HepG2 (cell line): ENCODE measurements around the gene CENPP. TPM values are rescaled to one million over a fixed set of nuclear protein-coding genes. Genes with fewer than 3 reads are reported as not detected.

Experiments
- ATAC-seq: fragments of 200-7000 bp; cut with Tn5 transposase; 3 replicates; pipeline ENCODE4 v1.9.1; 2020; ENCODE audit warnings: mild to moderate bottlenecking, moderate library complexity
- BruUV-seq: library from RNA; stranded (reverse); fragments of 400-500 nt; replicated peaks from 2 replicates; lab custom pipeline; 2021; lab: Mats Ljungman, UMichigan
- CTCF ChIA-PET: fragments of 300-600 bp; formaldehyde crosslinking; extraction: SDS; loops from one replicate; lab custom pipeline; 2021; ENCODE audit warnings: low total read pairs, inconsistent platforms, low intra/inter-chr PET ratio; lab: Yijun Ruan, JAX
- POLR2A ChIA-PET: fragments of 350-600 bp; sonication (Branson Sonifier 250); formaldehyde crosslinking; loops from one replicate; lab custom pipeline; 2020; ENCODE audit warnings: antibody characterized with exemption, inconsistent platforms; lab: Yijun Ruan, JAX
- DNase-seq: peaks from one replicate; pipeline ENCODE4 v3.0.0-alpha.2; 2015; ENCODE audit warnings: low spot score
- FAIRE-seq: peaks from 3 replicates; lab custom pipeline; 2011; peaks lifted over from hg19 to GRCh38; lab: Jason Lieb, UNC
- H2AFZ ChIP-seq: one replicate; pipeline ENCODE4 v1.6.1; 2011; ENCODE audit warnings: low read length, inconsistent platforms
- H3K27ac ChIP-seq: fragments of 300-600 bp; 3 replicates; pipeline ENCODE4 v1.8.0; 2011; ENCODE audit warnings: mixed run types, mild to moderate bottlenecking, mixed read lengths, low read length, inconsistent platforms; ENCODE audit not compliant: insufficient read depth; ENCODE audit errors: extremely low read length
- H3K27me3 ChIP-seq, 2 experiments: fragments of 200-600 bp in 1 of 2; 2 replicates in 1 of 2; 3 replicates in 1 of 2; pipeline versions ENCODE4 v1.6.0 to v1.8.0; 2011; ENCODE audit warnings: low read length in 2 of 2, mild to moderate bottlenecking in 2 of 2, moderate library complexity in 2 of 2, inconsistent platforms in 1 of 2; ENCODE audit not compliant: insufficient read depth in 2 of 2, control insufficient read depth in 1 of 2
- H3K36me3 ChIP-seq, 2 experiments: fragments of 200-600 bp in 1 of 2; replicated peaks in 1 of 2; 2 replicates in 1 of 2; 3 replicates in 1 of 2; pipeline versions ENCODE4 v1.5.1 to v1.8.0; 2011; ENCODE audit warnings: low read length in 2 of 2, inconsistent platforms in 1 of 2; ENCODE audit not compliant: insufficient read depth in 2 of 2, control insufficient read depth in 1 of 2
- H3K4me1 ChIP-seq: 2 replicates; pipeline ENCODE4 v1.5.1; 2012; ENCODE audit warnings: low read length, inconsistent platforms; ENCODE audit not compliant: insufficient read depth
- H3K4me2 ChIP-seq: 2 replicates; pipeline ENCODE4 v1.6.0; 2011; ENCODE audit warnings: low read depth, low read length, inconsistent platforms
- H3K4me3 ChIP-seq, 3 experiments: fragments of 200-600 bp in 1 of 3; sonication (generic), shearing (Covaris generic) in 1 of 3; replicated peaks in 1 of 3; 2 replicates each; pipeline ENCODE4 v1.5.1; 2011 to 2016; ENCODE audit warnings: low read length in 3 of 3, inconsistent platforms in 2 of 3, low read depth in 2 of 3, mild to moderate bottlenecking in 2 of 3, control low read depth in 1 of 3, mixed read lengths in 1 of 3; ENCODE audit not compliant: insufficient read depth in 1 of 3
- H3K79me2 ChIP-seq: one replicate; pipeline ENCODE4 v1.6.1; 2011; ENCODE audit warnings: low read length, inconsistent platforms; ENCODE audit not compliant: insufficient read depth
- H3K9ac ChIP-seq: 2 replicates; pipeline ENCODE4 v1.6.0; 2011; ENCODE audit warnings: mild to moderate bottlenecking, low read depth, low read length, inconsistent platforms; ENCODE audit not compliant: insufficient read depth
- H3K9me3 ChIP-seq: 2 replicates; pipeline ENCODE4 v1.5.1; 2012; ENCODE audit warnings: mild to moderate bottlenecking, low read length
- H4K20me1 ChIP-seq: 2 replicates; pipeline ENCODE4 v1.6.0; 2011; ENCODE audit warnings: inconsistent platforms, mild to moderate bottlenecking, low read length, moderate library complexity; ENCODE audit not compliant: insufficient read depth
- DMAP1 ChIP-seq: IDR thresholded peaks from 2 replicates; pipeline ENCODE4 v1.6.1; 2016
- LBX2 ChIP-seq: sonication (generic); formaldehyde crosslinking; IDR thresholded peaks from 2 replicates; pipeline ENCODE4 v1.5.0; 2020; ENCODE audit warnings: missing genetic modification reagents, mild to moderate bottlenecking, borderline replicate concordance
- WIZ ChIP-seq: sonication (generic); formaldehyde crosslinking; IDR thresholded peaks from 2 replicates; pipeline ENCODE4 v1.5.1; 2020; ENCODE audit warnings: mild to moderate bottlenecking, missing genetic modification reagents
- ZFP36L2 ChIP-seq: sonication (generic); formaldehyde crosslinking; IDR thresholded peaks from 2 replicates; pipeline ENCODE4 v1.4.0; 2020; ENCODE audit warnings: missing genetic modification reagents
- ZIK1 ChIP-seq: sonication (generic); formaldehyde crosslinking; IDR thresholded peaks from 2 replicates; pipeline ENCODE4 v1.5.0; 2020; ENCODE audit warnings: mild to moderate bottlenecking, low read depth, missing genetic modification reagents, borderline replicate concordance
- ZMYM3 ChIP-seq: sonication (generic); formaldehyde crosslinking; IDR thresholded peaks from 2 replicates; pipeline ENCODE4 v1.5.1; 2020; ENCODE audit warnings: mild to moderate bottlenecking, missing genetic modification reagents
- ZNF121 ChIP-seq: sonication (generic); formaldehyde crosslinking; IDR thresholded peaks from 2 replicates; pipeline ENCODE4 v1.5.0; 2020; ENCODE audit warnings: mild to moderate bottlenecking, missing genetic modification reagents
- ZNF414 ChIP-seq: sonication (generic); formaldehyde crosslinking; IDR thresholded peaks from 2 replicates; pipeline ENCODE4 v1.5.0; 2020; ENCODE audit warnings: missing genetic modification reagents
- ZNF589 ChIP-seq: sonication (generic); formaldehyde crosslinking; conservative IDR thresholded peaks from 2 replicates; pipeline ENCODE4 v1.8.0; 2022; ENCODE audit warnings: mild to moderate bottlenecking, moderate library complexity, missing genetic modification reagents
- ZNF670 ChIP-seq: sonication (generic); formaldehyde crosslinking; IDR thresholded peaks from 2 replicates; pipeline ENCODE4 v1.8.0; 2022; ENCODE audit warnings: mild to moderate bottlenecking, missing genetic modification reagents, borderline replicate concordance
- ZNF768 ChIP-seq: sonication (generic); formaldehyde crosslinking; IDR thresholded peaks from 2 replicates; pipeline ENCODE4 v1.4.0; 2020; ENCODE audit warnings: missing genetic modification reagents
- WGBS: methylation state at CpG from one replicate; pipeline ENCODE4 v1.1.6; 2017; ENCODE audit warnings: low lambda C conversion rate; 5-methylcytosine and 5-hydroxymethylcytosine counted together
- in situ Hi-C: cut with HindIII; loops from 2 replicates; pipeline ENCODE4 v1.10.0; 2017; ENCODE audit warnings: low pct_unique_long_range_greater_than_20kb; ENCODE audit not compliant: extremely low pct_ligation_motif_present
- intact Hi-C: fragments of 100-400 bp; cut with micrococcal nuclease; formaldehyde crosslinking; loops from one replicate; pipeline ENCODE4 v1.10.0; 2022; ENCODE audit not compliant: unreplicated experiment
- polyA plus RNA-seq, 8 experiments: library from polyadenylated mRNA; depleted of rRNA in 3 of 8; stranded (reverse) in 7 of 8; unstranded in 1 of 8; fragments of >200 nt; fragmentation: Illumina TruSeq in 4 of 8; extraction: Trizol in 4 of 8; gene quantifications; 2 replicates each; pipeline versions ENCODE4 v1.2.1 to v1.2.3, GENCODE V29; 2011 to 2016; ENCODE audit warnings: low read depth in 4 of 8, missing spikeins in 1 of 8, mixed read lengths in 1 of 8; ENCODE audit not compliant: insufficient read depth in 1 of 8
- total RNA-seq, 5 experiments: library from RNA; depleted of rRNA; stranded (reverse); fragments of >200 nt; fragmentation: Illumina TruSeq; extraction: Trizol; gene quantifications; 2 replicates each; pipeline ENCODE4 v1.2.3, GENCODE V29; 2016; ENCODE audit warnings: low read depth in 1 of 5

Gene CENPP
- total and polyA plus RNA-seq, 2 of the 13 experiments (the other 11 are each of a cell fraction or from before 2014, with no cell fraction given): 2.0 to 11.4 TPM

DNA sequence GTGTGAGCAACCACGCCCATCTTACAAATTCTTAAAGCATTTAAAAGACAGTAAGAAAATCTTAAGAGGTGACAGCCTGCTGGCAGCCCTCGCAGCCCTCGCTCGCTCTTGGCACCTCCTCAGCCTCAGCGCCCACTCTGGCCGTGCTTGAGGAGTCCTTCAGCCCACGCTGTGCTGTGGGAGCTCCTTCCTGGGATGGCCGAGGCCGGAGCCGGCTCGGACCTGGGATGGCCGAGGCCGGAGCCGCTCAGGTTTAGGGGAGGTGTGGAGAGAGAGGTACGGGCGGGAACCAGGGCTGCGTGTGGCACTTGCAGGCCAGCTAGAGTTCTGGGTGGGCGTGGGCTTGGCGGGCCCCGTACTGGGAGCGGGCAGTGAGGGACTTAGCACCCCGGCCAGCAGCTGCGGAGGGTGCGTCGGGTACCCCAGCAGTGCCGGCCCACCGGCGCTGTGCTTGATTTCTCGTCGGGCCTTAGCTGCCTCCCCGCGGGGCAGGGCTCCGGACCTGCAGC, 219.3 kb downstream of the CENPP start:
- Histone ChIP-seq H3K27me3 (no peaks in the 10 kb centered on the region), H4K20me1 (no peaks in the 10 kb centered on the region), H3K79me2 (no peaks in the 10 kb centered on the region), H3K4me1 (no peaks in the 10 kb centered on the region), H3K9ac (no peak overlapping the region), H3K4me3 (no peak overlapping the region), H3K36me3 (no peaks in the 10 kb centered on the region), H3K4me2 (no peak overlapping the region), H3K9me3 (no peaks in the 10 kb centered on the region), H2AFZ (no peak overlapping the region), H3K27ac (no peak overlapping the region)
- DNase-seq (no peak), ATAC-seq (no peak), FAIRE-seq (no peak)
- ChIA-PET CTCF (no interaction called here), POLR2A (no interaction called here)
- no TSS peak for BruUV-seq
- intact Hi-C loops: no loop called here
- in situ Hi-C loops: no loop called here
- TF ChIP-seq ZIK1 (no peak), DMAP1 (CRISPR knock-in tag) (no peak), ZNF768 (no peak), ZNF670 (CRISPR knock-in tag) (no peak), ZNF589 (CRISPR knock-in tag) (no peak), ZNF121 (no peak), ZMYM3 (CRISPR knock-in tag) (no peak), LBX2 (CRISPR knock-in tag) (no peak), ZFP36L2 (no peak), WIZ (CRISPR knock-in tag) (no peak), ZNF414 (CRISPR knock-in tag) (no peak)
- WGBS: 95% methylated on average over 22 of the region's 33 CpGs
